HepG2 (cell line): ENCODE measurements around the gene PKD1L1. TPM values are rescaled to one million over a fixed set of nuclear protein-coding genes. Genes with fewer than 3 reads are reported as not detected.

Source experiments
- ATAC-seq: fragments of 200-7000 bp; cut with Tn5 transposase; 3 replicates; pipeline ENCODE4 v1.9.1; 2020; ENCODE audit warnings: mild to moderate bottlenecking, moderate library complexity
- BruUV-seq: library from RNA; stranded (reverse); fragments of 400-500 nt; replicated peaks from 2 replicates; lab custom pipeline; 2021; lab: Mats Ljungman, UMichigan
- CTCF ChIA-PET: fragments of 300-600 bp; formaldehyde crosslinking; extraction: SDS; loops from one replicate; lab custom pipeline; 2021; ENCODE audit warnings: low total read pairs, inconsistent platforms, low intra/inter-chr PET ratio; lab: Yijun Ruan, JAX
- POLR2A ChIA-PET: fragments of 350-600 bp; sonication (Branson Sonifier 250); formaldehyde crosslinking; loops from one replicate; lab custom pipeline; 2020; ENCODE audit warnings: antibody characterized with exemption, inconsistent platforms; lab: Yijun Ruan, JAX
- DNase-seq: peaks from one replicate; pipeline ENCODE4 v3.0.0-alpha.2; 2015; ENCODE audit warnings: low spot score
- FAIRE-seq: peaks from 3 replicates; lab custom pipeline; 2011; peaks lifted over from hg19 to GRCh38; lab: Jason Lieb, UNC
- H2AFZ ChIP-seq: one replicate; pipeline ENCODE4 v1.6.1; 2011; ENCODE audit warnings: low read length, inconsistent platforms
- H3K27ac ChIP-seq: fragments of 300-600 bp; 3 replicates; pipeline ENCODE4 v1.8.0; 2011; ENCODE audit warnings: mixed run types, mild to moderate bottlenecking, mixed read lengths, low read length, inconsistent platforms; ENCODE audit not compliant: insufficient read depth; ENCODE audit errors: extremely low read length
- H3K27me3 ChIP-seq, 2 experiments: fragments of 200-600 bp in 1 of 2; 2 replicates in 1 of 2; 3 replicates in 1 of 2; pipeline versions ENCODE4 v1.6.0 to v1.8.0; 2011; ENCODE audit warnings: low read length in 2 of 2, mild to moderate bottlenecking in 2 of 2, moderate library complexity in 2 of 2, inconsistent platforms in 1 of 2; ENCODE audit not compliant: insufficient read depth in 2 of 2, control insufficient read depth in 1 of 2
- H3K36me3 ChIP-seq, 2 experiments: fragments of 200-600 bp in 1 of 2; replicated peaks in 1 of 2; 2 replicates in 1 of 2; 3 replicates in 1 of 2; pipeline versions ENCODE4 v1.5.1 to v1.8.0; 2011; ENCODE audit warnings: low read length in 2 of 2, inconsistent platforms in 1 of 2; ENCODE audit not compliant: insufficient read depth in 2 of 2, control insufficient read depth in 1 of 2
- H3K4me1 ChIP-seq: 2 replicates; pipeline ENCODE4 v1.5.1; 2012; ENCODE audit warnings: low read length, inconsistent platforms; ENCODE audit not compliant: insufficient read depth
- H3K4me2 ChIP-seq: 2 replicates; pipeline ENCODE4 v1.6.0; 2011; ENCODE audit warnings: low read depth, low read length, inconsistent platforms
- H3K4me3 ChIP-seq, 3 experiments: fragments of 200-600 bp in 1 of 3; sonication (generic), shearing (Covaris generic) in 1 of 3; replicated peaks in 1 of 3; 2 replicates each; pipeline ENCODE4 v1.5.1; 2011 to 2016; ENCODE audit warnings: low read length in 3 of 3, inconsistent platforms in 2 of 3, low read depth in 2 of 3, mild to moderate bottlenecking in 2 of 3, control low read depth in 1 of 3, mixed read lengths in 1 of 3; ENCODE audit not compliant: insufficient read depth in 1 of 3
- H3K79me2 ChIP-seq: one replicate; pipeline ENCODE4 v1.6.1; 2011; ENCODE audit warnings: low read length, inconsistent platforms; ENCODE audit not compliant: insufficient read depth
- H3K9ac ChIP-seq: 2 replicates; pipeline ENCODE4 v1.6.0; 2011; ENCODE audit warnings: mild to moderate bottlenecking, low read depth, low read length, inconsistent platforms; ENCODE audit not compliant: insufficient read depth
- H3K9me3 ChIP-seq: 2 replicates; pipeline ENCODE4 v1.5.1; 2012; ENCODE audit warnings: mild to moderate bottlenecking, low read length
- H4K20me1 ChIP-seq: 2 replicates; pipeline ENCODE4 v1.6.0; 2011; ENCODE audit warnings: inconsistent platforms, mild to moderate bottlenecking, low read length, moderate library complexity; ENCODE audit not compliant: insufficient read depth
- ADNP ChIP-seq: sonication (generic); formaldehyde crosslinking; IDR thresholded peaks from 2 replicates; pipeline ENCODE4 v1.4.0; 2020; ENCODE audit warnings: missing genetic modification reagents
- ATRX ChIP-seq: sonication (generic); formaldehyde crosslinking; IDR thresholded peaks from 2 replicates; pipeline ENCODE4 v1.4.0; 2020; ENCODE audit warnings: missing genetic modification reagents, borderline replicate concordance
- IKZF1 ChIP-seq: fragments of 450-650 bp; IDR thresholded peaks from 2 replicates; pipeline ENCODE4 v1.7.1; 2016
- ISX ChIP-seq: sonication (generic); formaldehyde crosslinking; conservative IDR thresholded peaks from 2 replicates; pipeline ENCODE4 v1.5.0; 2020; ENCODE audit warnings: missing genetic modification reagents
- PAX8 ChIP-seq: sonication (generic); formaldehyde crosslinking; IDR thresholded peaks from 2 replicates; pipeline ENCODE4 v1.8.0; 2022; ENCODE audit warnings: mild to moderate bottlenecking, missing genetic modification reagents, borderline replicate concordance
- POLR2AphosphoS2 ChIP-seq: IDR thresholded peaks from 2 replicates; pipeline ENCODE4 v1.6.1; 2011; ENCODE audit warnings: low read depth, low read length, improper control_type of control experiment
- RERE ChIP-seq: IDR thresholded peaks from 2 replicates; pipeline ENCODE4 v1.6.1; 2016; ENCODE audit warnings: low read depth, missing genetic modification reagents, missing compliant biosample characterization
- ZNF17 ChIP-seq: sonication (generic); formaldehyde crosslinking; IDR thresholded peaks from 2 replicates; pipeline ENCODE4 v1.5.0; 2020; ENCODE audit warnings: mild to moderate bottlenecking, missing genetic modification reagents
- ZNF431 ChIP-seq: sonication (generic); formaldehyde crosslinking; IDR thresholded peaks from 2 replicates; pipeline ENCODE4 v1.9.0; 2022; ENCODE audit warnings: missing genetic modification reagents, low read depth, mild to moderate bottlenecking, borderline replicate concordance
- ZNF629 ChIP-seq: sonication (generic); formaldehyde crosslinking; conservative IDR thresholded peaks from 2 replicates; pipeline ENCODE4 v1.5.0; 2020; ENCODE audit warnings: missing genetic modification reagents
- ZNF720 ChIP-seq: sonication (generic); formaldehyde crosslinking; IDR thresholded peaks from 2 replicates; pipeline ENCODE4 v1.4.0; 2020; ENCODE audit warnings: missing genetic modification reagents
- WGBS: methylation state at CpG from one replicate; pipeline ENCODE4 v1.1.6; 2017; ENCODE audit warnings: low lambda C conversion rate; 5-methylcytosine and 5-hydroxymethylcytosine counted together
- in situ Hi-C: cut with HindIII; loops from 2 replicates; pipeline ENCODE4 v1.10.0; 2017; ENCODE audit warnings: low pct_unique_long_range_greater_than_20kb; ENCODE audit not compliant: extremely low pct_ligation_motif_present
- intact Hi-C: fragments of 100-400 bp; cut with micrococcal nuclease; formaldehyde crosslinking; loops from one replicate; pipeline ENCODE4 v1.10.0; 2022; ENCODE audit not compliant: unreplicated experiment
- polyA plus RNA-seq, 8 experiments: library from polyadenylated mRNA; depleted of rRNA in 3 of 8; stranded (reverse) in 7 of 8; unstranded in 1 of 8; fragments of >200 nt; fragmentation: Illumina TruSeq in 4 of 8; extraction: Trizol in 4 of 8; gene quantifications; 2 replicates each; pipeline versions ENCODE4 v1.2.1 to v1.2.3, GENCODE V29; 2011 to 2016; ENCODE audit warnings: low read depth in 4 of 8, missing spikeins in 1 of 8, mixed read lengths in 1 of 8; ENCODE audit not compliant: insufficient read depth in 1 of 8
- total RNA-seq, 5 experiments: library from RNA; depleted of rRNA; stranded (reverse); fragments of >200 nt; fragmentation: Illumina TruSeq; extraction: Trizol; gene quantifications; 2 replicates each; pipeline ENCODE4 v1.2.3, GENCODE V29; 2016; ENCODE audit warnings: low read depth in 1 of 5

Gene PKD1L1
- total and polyA plus RNA-seq, 2 of the 13 experiments (the other 11 are each of a cell fraction or from before 2014, with no cell fraction given): 0.01 TPM; not detected in 1

GRCh38 chr7:47897831-47898230, 50.4 kb downstream of the PKD1L1 start:
- in situ Hi-C loops: no loop called here
- TF ChIP-seq ISX (CRISPR knock-in tag) (no peak), ATRX (CRISPR knock-in tag) (no peak), ADNP (CRISPR knock-in tag) (no peak), ZNF629 (CRISPR knock-in tag) (no peak), RERE (CRISPR knock-in tag) (no peak), ZNF720 (no peak), ZNF431 (CRISPR knock-in tag) (no peak), IKZF1 (no peak), PAX8 (CRISPR knock-in tag) (no peak), ZNF17 (CRISPR knock-in tag) (no peak), POLR2AphosphoS2 (no peak)
- Histone ChIP-seq H3K36me3 (no peaks in the 10 kb centered on the region), H3K79me2 (no peaks in the 10 kb centered on the region), H3K27ac (no peak overlapping the region), H2AFZ (no peak overlapping the region), H3K4me1 (no peaks in the 10 kb centered on the region), H3K27me3 (peaks cover 0 to 3% of the 10 kb centered on the region in 2 experiments; a peak in 4 of 5 replicates), H3K4me3 (no peak overlapping the region), H4K20me1 (no peaks in the 10 kb centered on the region), H3K9me3 (no peaks in the 10 kb centered on the region), H3K9ac (no peak overlapping the region), H3K4me2 (no peak overlapping the region)
- DNase-seq: no peak
- FAIRE-seq: no peak
- CTCF ChIA-PET: no interaction called here
- ATAC-seq: no peak
- POLR2A ChIA-PET: no interaction called here
- 9% methylated on average over 3 of the region's 4 CpGs for WGBS
- intact Hi-C loops: no loop called here
- no TSS peak for BruUV-seq
